GM23338 (cell line): ENCODE results near the gene IPPK. TPM values are rescaled to one million over a fixed set of nuclear protein-coding genes. Genes with fewer than 3 reads are reported as not detected.

ENCODE experiments used
- ATAC-seq: fragments of 200-7000 bp; cut with Tn5 transposase; 3 replicates; pipeline ENCODE4 v1.9.1; 2020
- DNase-seq: peaks from one replicate; pipeline ENCODE4 v3.0.0-alpha.2; 2015; ENCODE audit warnings: low spot score
- H2AFZ ChIP-seq: fragments of 200-600 bp; sonication (generic); 2 replicates; pipeline ENCODE4 v1.8.0; 2016; ENCODE audit warnings: antibody characterized with exemption, mild to moderate bottlenecking, moderate library complexity
- H3F3A ChIP-seq: fragments of 200-600 bp; sonication (generic); replicated peaks from 2 replicates; pipeline ENCODE4 v1.8.0; 2017; ENCODE audit warnings: antibody characterized with exemption, mixed run types, low read depth
- H3K27ac ChIP-seq: fragments of 200-600 bp; sonication (generic); 2 replicates; pipeline ENCODE4 v1.6.1; 2016; ENCODE audit warnings: low read depth
- H3K27me3 ChIP-seq: fragments of 200-600 bp; sonication (generic); 2 replicates; pipeline ENCODE4 v1.8.0; 2016; ENCODE audit warnings: mild to moderate bottlenecking, mixed run types, moderate library complexity; ENCODE audit not compliant: insufficient read depth
- H3K36me3 ChIP-seq: fragments of 200-600 bp; sonication (generic); 2 replicates; pipeline ENCODE4 v1.8.0; 2016; ENCODE audit warnings: mild to moderate bottlenecking; ENCODE audit not compliant: insufficient read depth
- H3K4me1 ChIP-seq: fragments of 200-600 bp; sonication (generic); 2 replicates; pipeline ENCODE4 v1.8.0; 2016; ENCODE audit warnings: mild to moderate bottlenecking, moderate library complexity; ENCODE audit not compliant: insufficient read depth
- H3K4me2 ChIP-seq: fragments of 200-600 bp; sonication (generic); 2 replicates; pipeline ENCODE4 v1.7.1; 2017; ENCODE audit warnings: mixed run types
- H3K4me3 ChIP-seq: fragments of 200-600 bp; sonication (generic); 2 replicates; pipeline ENCODE4 v1.6.1; 2016; ENCODE audit warnings: mixed run types
- H3K79me2 ChIP-seq: fragments of 200-600 bp; sonication (generic); replicated peaks from 2 replicates; pipeline ENCODE4 v1.8.0; 2017; ENCODE audit warnings: mild to moderate bottlenecking; ENCODE audit not compliant: insufficient read depth
- H3K9me2 ChIP-seq: fragments of 200-600 bp; sonication (generic); 2 replicates; pipeline ENCODE4 v1.8.0; 2017; ENCODE audit not compliant: insufficient read depth
- H4K20me1 ChIP-seq: fragments of 200-600 bp; sonication (generic); replicated peaks from 2 replicates; pipeline ENCODE4 v1.8.0; 2017; ENCODE audit warnings: mild to moderate bottlenecking; ENCODE audit not compliant: insufficient read depth
- H3K27ac Mint-ChIP-seq: 2 replicates; pipeline ENCODE4 v1.8.0; 2020; ENCODE audit warnings: inconsistent platforms, mild to moderate bottlenecking, moderate library complexity, mixed read lengths
- H3K27me3 Mint-ChIP-seq: 3 replicates; pipeline ENCODE4 v1.8.0; 2022; ENCODE audit warnings: low read depth, mild to moderate bottlenecking, moderate library complexity, mixed read lengths, inconsistent platforms; ENCODE audit not compliant: insufficient read depth, poor library complexity
- H3K36me3 Mint-ChIP-seq: 3 replicates; pipeline ENCODE4 v1.8.0; 2021; ENCODE audit warnings: low read depth, mild to moderate bottlenecking, inconsistent platforms, moderate library complexity, mixed read lengths
- H3K4me1 Mint-ChIP-seq: 3 replicates; pipeline ENCODE4 v1.8.0; 2020; ENCODE audit warnings: mild to moderate bottlenecking, inconsistent platforms, mixed read lengths
- H3K4me3 Mint-ChIP-seq: 3 replicates; pipeline ENCODE4 v1.8.0; 2021; ENCODE audit warnings: moderate library complexity, mild to moderate bottlenecking, inconsistent platforms, mixed read lengths
- H3K9me3 Mint-ChIP-seq: 3 replicates; pipeline ENCODE4 v1.8.0; 2020; ENCODE audit warnings: moderate library complexity, mild to moderate bottlenecking, inconsistent platforms, mixed read lengths
- CREB1 ChIP-seq: fragments of 250-450 bp; sonication (Bioruptor Pico); IDR thresholded peaks from 2 replicates; pipeline ENCODE4 v1.5.0; 2020; ENCODE audit warnings: low read depth, mild to moderate bottlenecking, moderate library complexity
- EZH2 ChIP-seq: fragments of 200-600 bp; sonication (generic); IDR thresholded peaks from one replicate; pipeline ENCODE4 v1.8.0; 2017; ENCODE audit warnings: antibody characterized with exemption, mild to moderate bottlenecking, low read depth; ENCODE audit not compliant: unreplicated experiment
- EZH2phosphoT487 ChIP-seq: fragments of 200-600 bp; sonication (generic); IDR thresholded peaks from one replicate; pipeline ENCODE4 v1.8.1; 2018; ENCODE audit warnings: antibody characterized with exemption; ENCODE audit not compliant: unreplicated experiment
- JUNB ChIP-seq: IDR thresholded peaks from one replicate; pipeline ENCODE4 v1.6.1; 2016; ENCODE audit warnings: antibody characterized with exemption; ENCODE audit not compliant: unreplicated experiment
- NANOG ChIP-seq: IDR thresholded peaks from 2 replicates; pipeline ENCODE4 v1.6.1; 2016; ENCODE audit warnings: antibody characterized with exemption, borderline replicate concordance
- POLR2AphosphoS5 ChIP-seq: IDR thresholded peaks from 2 replicates; pipeline ENCODE4 v1.6.1; 2016; ENCODE audit warnings: antibody characterized with exemption, low read depth
- ZNF114 ChIP-seq: fragments of 250-450 bp; sonication (Bioruptor Pico); IDR thresholded peaks from 2 replicates; pipeline ENCODE4 v1.5.0; 2020; ENCODE audit warnings: mild to moderate bottlenecking, moderate library complexity
- ZNF331 ChIP-seq: fragments of 250-450 bp; sonication (Bioruptor Pico); IDR thresholded peaks from 2 replicates; pipeline ENCODE4 v1.5.0; 2020; ENCODE audit warnings: low read depth, mild to moderate bottlenecking, moderate library complexity
- polyA plus RNA-seq: library from polyadenylated mRNA; unstranded; fragments of >200 nt; fragmentation: Nextera tagmentation; extraction: Ambion mirVana; gene quantifications from 2 replicates; pipeline ENCODE4 v1.2.1, GENCODE V29; 2016
- total RNA-seq: library from RNA; depleted of rRNA; stranded (reverse); fragments of >200 nt; shearing (Covaris generic); gene quantifications from 2 replicates; pipeline ENCODE4 v1.2.3, GENCODE V29; 2014
- TF ChIP-seq, protein P1 (sequence below): IDR thresholded peaks from 2 replicates; pipeline ENCODE4 v1.6.1; 2016; ENCODE audit warnings: antibody characterized with exemption
- TF ChIP-seq, protein P2 (sequence below), 2 experiments: fragments of 200-600 bp in 1 of 2; sonication (generic) in 1 of 2; conservative IDR thresholded peaks; 2 replicates each; pipeline versions ENCODE4 v1.5.1 to v1.6.1; 2016 to 2017; ENCODE audit warnings: antibody characterized with exemption in 2 of 2, low read depth in 2 of 2, mild to moderate bottlenecking in 2 of 2, moderate library complexity in 1 of 2

The IPPK gene
- total and polyA plus RNA-seq, 2 experiments from 2014 or later, result 6.5 to 17.5 TPM

DNA sequence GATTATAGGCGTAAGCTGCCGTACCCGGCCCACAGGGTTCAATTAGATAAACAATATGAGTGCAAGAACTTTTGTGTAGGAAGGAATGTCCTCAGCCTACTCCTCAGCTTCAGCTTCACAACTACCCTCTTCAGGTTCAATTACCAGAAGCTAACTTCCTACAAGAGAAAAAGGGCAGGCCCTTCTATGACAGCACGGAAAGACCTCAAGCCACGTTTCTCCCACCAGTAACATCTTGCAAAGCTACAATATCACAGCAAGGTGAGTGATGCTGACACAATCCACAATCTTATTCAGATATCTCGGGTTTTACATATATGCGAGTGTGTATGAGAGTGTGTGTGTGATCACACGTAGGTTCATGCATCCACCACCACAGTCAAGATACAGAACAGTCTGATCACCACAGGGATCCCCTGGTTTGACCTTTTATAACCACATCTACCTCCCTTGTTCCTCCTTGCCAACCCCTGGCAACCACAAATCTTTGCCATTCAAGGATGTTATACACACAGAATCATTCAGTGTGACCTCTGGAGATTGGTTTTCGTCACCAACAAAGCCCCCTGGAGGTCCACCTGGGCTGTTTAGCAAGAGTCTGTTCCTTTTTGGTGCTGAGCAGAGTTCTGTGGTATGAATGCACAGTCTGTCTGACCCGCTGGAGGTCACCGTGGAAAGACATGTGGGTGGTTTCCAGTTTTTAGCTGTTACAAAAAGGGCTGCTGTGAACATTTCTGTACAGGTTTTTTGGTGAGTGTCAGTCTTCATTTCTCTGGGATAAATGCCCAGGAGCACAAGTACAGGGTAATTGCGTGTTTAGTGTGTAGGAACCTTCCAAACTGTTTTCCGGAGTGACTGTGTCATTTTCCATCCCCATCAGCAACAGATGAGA, 38.2 kb downstream of the IPPK start:
- Mint-ChIP-seq H3K27ac (no peak overlapping the region), H3K27me3 (peaks cover 5% of the 10 kb centered on the region), H3K36me3 (peaks cover 46% of the 10 kb centered on the region), H3K9me3 (no peaks in the 10 kb centered on the region), H3K4me3 (no peak overlapping the region), H3K4me1 (no peaks in the 10 kb centered on the region; the same call in 2 of the 3 replicates)
- H3K4me3 ChIP-seq, result no peak overlapping the region
- H3K4me2 ChIP-seq, result no peak overlapping the region
- peaks cover 8% of the 10 kb centered on the region; the same call in 1 of the 2 replicates for H3K36me3 ChIP-seq
- H3K27ac ChIP-seq, result no peak overlapping the region
- TF ChIP-seq CREB1 (CRISPR knock-in tag), result no peak
- TF ChIP-seq, protein P1, sequence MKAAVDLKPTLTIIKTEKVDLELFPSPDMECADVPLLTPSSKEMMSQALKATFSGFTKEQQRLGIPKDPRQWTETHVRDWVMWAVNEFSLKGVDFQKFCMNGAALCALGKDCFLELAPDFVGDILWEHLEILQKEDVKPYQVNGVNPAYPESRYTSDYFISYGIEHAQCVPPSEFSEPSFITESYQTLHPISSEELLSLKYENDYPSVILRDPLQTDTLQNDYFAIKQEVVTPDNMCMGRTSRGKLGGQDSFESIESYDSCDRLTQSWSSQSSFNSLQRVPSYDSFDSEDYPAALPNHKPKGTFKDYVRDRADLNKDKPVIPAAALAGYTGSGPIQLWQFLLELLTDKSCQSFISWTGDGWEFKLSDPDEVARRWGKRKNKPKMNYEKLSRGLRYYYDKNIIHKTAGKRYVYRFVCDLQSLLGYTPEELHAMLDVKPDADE, result no peak
- no peaks in the 10 kb centered on the region for H3K27me3 ChIP-seq
- H3K9me2 ChIP-seq, result no peaks in the 10 kb centered on the region
- no peaks in the 10 kb centered on the region for H3K79me2 ChIP-seq
- H2AFZ ChIP-seq, result no peak overlapping the region
- no peaks in the 10 kb centered on the region for H3K4me1 ChIP-seq
- ATAC-seq (no peak), DNase-seq (no peak)
- H3F3A ChIP-seq, result 0 out of 2 replicates have a peak, but pooled peaks cover 4% of the 10 kb centered on the region
- H4K20me1 ChIP-seq, result no peaks in the 10 kb centered on the region; the same call in 1 of the 2 replicates

DNA sequence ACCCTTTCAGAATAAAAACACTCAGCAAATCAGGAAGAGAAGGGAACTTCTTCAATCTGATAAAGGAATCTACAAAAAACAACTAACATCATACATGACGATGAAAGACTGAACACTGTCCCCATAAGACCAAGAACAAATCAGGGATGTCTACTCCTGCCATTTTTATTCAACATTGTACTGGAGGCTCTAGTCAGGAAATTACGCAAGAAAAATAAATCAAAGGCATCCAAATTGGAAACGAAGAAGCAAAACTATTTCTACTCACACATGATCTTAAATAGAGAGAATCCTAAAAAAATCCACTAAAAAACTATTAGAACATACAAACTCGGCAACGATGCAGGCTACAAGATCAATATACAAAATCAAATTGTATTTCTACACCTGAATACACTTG, 42.3 kb downstream of the IPPK start:
- no peak overlapping the region for H2AFZ ChIP-seq
- H3K4me3 ChIP-seq, result no peak overlapping the region
- no peaks in the 10 kb centered on the region for H4K20me1 ChIP-seq
- H3K36me3 Mint-ChIP-seq, result peaks cover 33% of the 10 kb centered on the region; the same call in 2 of the 3 replicates
- DNase-seq, result no peak
- no peaks in the 10 kb centered on the region for H3F3A ChIP-seq
- no peak overlapping the region for H3K4me3 Mint-ChIP-seq
- H3K4me1 Mint-ChIP-seq, result no peaks in the 10 kb centered on the region
- H3K27me3 ChIP-seq, result no peaks in the 10 kb centered on the region
- no peak overlapping the region for H3K27ac ChIP-seq
- no peak for ATAC-seq
- no peaks in the 10 kb centered on the region for H3K79me2 ChIP-seq
- H3K9me2 ChIP-seq, result no peaks in the 10 kb centered on the region
- no peak overlapping the region for H3K4me2 ChIP-seq
- H3K27ac Mint-ChIP-seq, result no peak overlapping the region
- H3K4me1 ChIP-seq, result no peaks in the 10 kb centered on the region
- no peaks in the 10 kb centered on the region for H3K9me3 Mint-ChIP-seq
- H3K27me3 Mint-ChIP-seq, result peaks cover 2% of the 10 kb centered on the region
- H3K36me3 ChIP-seq, result no peaks in the 10 kb centered on the region; the same call in 1 of the 2 replicates
- no peak for TF ChIP-seq EZH2
- TF ChIP-seq JUNB, result no peak
- TF ChIP-seq, protein P1, result no peak
- TF ChIP-seq, protein P2, sequence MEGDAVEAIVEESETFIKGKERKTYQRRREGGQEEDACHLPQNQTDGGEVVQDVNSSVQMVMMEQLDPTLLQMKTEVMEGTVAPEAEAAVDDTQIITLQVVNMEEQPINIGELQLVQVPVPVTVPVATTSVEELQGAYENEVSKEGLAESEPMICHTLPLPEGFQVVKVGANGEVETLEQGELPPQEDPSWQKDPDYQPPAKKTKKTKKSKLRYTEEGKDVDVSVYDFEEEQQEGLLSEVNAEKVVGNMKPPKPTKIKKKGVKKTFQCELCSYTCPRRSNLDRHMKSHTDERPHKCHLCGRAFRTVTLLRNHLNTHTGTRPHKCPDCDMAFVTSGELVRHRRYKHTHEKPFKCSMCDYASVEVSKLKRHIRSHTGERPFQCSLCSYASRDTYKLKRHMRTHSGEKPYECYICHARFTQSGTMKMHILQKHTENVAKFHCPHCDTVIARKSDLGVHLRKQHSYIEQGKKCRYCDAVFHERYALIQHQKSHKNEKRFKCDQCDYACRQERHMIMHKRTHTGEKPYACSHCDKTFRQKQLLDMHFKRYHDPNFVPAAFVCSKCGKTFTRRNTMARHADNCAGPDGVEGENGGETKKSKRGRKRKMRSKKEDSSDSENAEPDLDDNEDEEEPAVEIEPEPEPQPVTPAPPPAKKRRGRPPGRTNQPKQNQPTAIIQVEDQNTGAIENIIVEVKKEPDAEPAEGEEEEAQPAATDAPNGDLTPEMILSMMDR (conservative IDR thresholded peaks at IDR 0.05; ENCODE audit: low read depth in 2 of 2), result no peak
- no peak for TF ChIP-seq ZNF114 (CRISPR knock-in tag)
- no peak for TF ChIP-seq POLR2AphosphoS5
- no peak for TF ChIP-seq EZH2phosphoT487
- no peak for TF ChIP-seq CREB1 (CRISPR knock-in tag)
- TF ChIP-seq ZNF331, result no peak
- no peak for TF ChIP-seq NANOG
